Common myeloid progenitor, CD34-positive (primary cell): ENCODE results near the gene MXRA7.
"Not testable (repeated sequence)": the region's sequence is repeated elsewhere in the genome, so short reads cannot be mapped to it uniquely, and the experiment has no call there.

Experiments used
- CTCF ChIA-PET: fragments of 350-600 bp; sonication (Branson Sonifier 250); formaldehyde crosslinking; loops from one replicate; lab custom pipeline; 2021; ENCODE audit warnings: antibody characterized with exemption; lab: Charles Lee
- POLR2A ChIA-PET: fragments of 350-600 bp; sonication (Branson Sonifier 250); formaldehyde crosslinking; loops from one replicate; lab custom pipeline; 2021; ENCODE audit warnings: antibody characterized with exemption; lab: Charles Lee
- DNase-seq, 3 donors: peaks; one replicate each; pipeline versions ENCODE4 v3.0.0 to v3.0.0-alpha.2; 2013
- H3K27ac ChIP-seq, 2 experiments: 1 replicate in 1 of 2; 2 replicates in 1 of 2; pipeline ENCODE4 v1.7.0; 2013; ENCODE audit warnings: inconsistent platforms in 2 of 2, low read length in 2 of 2, mild to moderate bottlenecking in 2 of 2, low read depth in 1 of 2, moderate library complexity in 1 of 2; ENCODE audit not compliant: severe bottlenecking in 2 of 2, insufficient read depth in 1 of 2, poor library complexity in 1 of 2
- H3K27me3 ChIP-seq, 5 experiments: replicated peaks in 2 of 5; 1 replicate in 3 of 5; 2 replicates in 2 of 5; pipeline versions ENCODE4 v1.6.1 to v1.7.0; 2013; ENCODE audit warnings: low read length in 4 of 5, mild to moderate bottlenecking in 2 of 5, moderate library complexity in 2 of 5, inconsistent platforms in 1 of 5; ENCODE audit not compliant: insufficient read depth in 5 of 5, control insufficient read depth in 4 of 5
- H3K36me3 ChIP-seq, 4 experiments: 1 replicate in 2 of 4; 2 replicates in 2 of 4; pipeline versions ENCODE4 v1.6.1 to v1.7.0; 2013; ENCODE audit warnings: low read length in 3 of 4, control low read depth in 1 of 4, mild to moderate bottlenecking in 1 of 4; ENCODE audit not compliant: control insufficient read depth in 4 of 4, insufficient read depth in 4 of 4
- H3K4me1 ChIP-seq, 4 experiments: 1 replicate in 3 of 4; 2 replicates in 1 of 4; pipeline versions ENCODE4 v1.6.1 to v1.7.1; 2013; ENCODE audit warnings: low read length in 3 of 4, mild to moderate bottlenecking in 3 of 4, control low read depth in 1 of 4, inconsistent platforms in 1 of 4, moderate library complexity in 1 of 4; ENCODE audit not compliant: control insufficient read depth in 4 of 4, insufficient read depth in 4 of 4; ENCODE audit errors: control extremely low read depth in 1 of 4
- H3K4me3 ChIP-seq, 7 experiments: 1 replicate in 4 of 7; 2 replicates in 3 of 7; pipeline versions ENCODE4 v1.5.1 to v1.7.0; 2013; ENCODE audit warnings: mild to moderate bottlenecking in 7 of 7, low read length in 6 of 7, moderate library complexity in 6 of 7, inconsistent platforms in 2 of 7, low read depth in 2 of 7, control low read depth in 1 of 7; ENCODE audit not compliant: insufficient read depth in 4 of 7, control insufficient read depth in 1 of 7; ENCODE audit errors: extremely low read depth in 1 of 7
- H3K9me3 ChIP-seq, 5 experiments: 1 replicate in 4 of 5; 2 replicates in 1 of 5; pipeline versions ENCODE4 v1.6.1 to v1.7.1; 2013; ENCODE audit warnings: low read length in 4 of 5, mild to moderate bottlenecking in 2 of 5, inconsistent platforms in 1 of 5, low read depth in 1 of 5, moderate library complexity in 1 of 5; ENCODE audit not compliant: control insufficient read depth in 4 of 5, insufficient read depth in 2 of 5; ENCODE audit errors: control extremely low read depth in 1 of 5
- WGBS: methylation state at CpG from one replicate; pipeline ENCODE4 v1.1.5; 2013; ENCODE audit not compliant: insufficient coverage; 5-methylcytosine and 5-hydroxymethylcytosine counted together

Gene MXRA7

GRCh38 chr17:76713765-76714164, 3.0 kb upstream of the MXRA7 start:
- H3K36me3 ChIP-seq: peaks cover 6 to 47% (median 28%) of the 10 kb centered on the region in 4 experiments
- no peaks in the 10 kb centered on the region for H3K9me3 ChIP-seq
- peaks cover 0 to 8% (median 0%) of the 10 kb centered on the region in 5 experiments for H3K27me3 ChIP-seq
- DNase-seq: no peak
- H3K4me1 ChIP-seq: peaks cover 17 to 49% (median 42%) of the 10 kb centered on the region in 4 experiments
- H3K4me3 ChIP-seq: no peak overlapping the region
- CTCF ChIA-PET: interaction anchor here (0.8 to 2.6 kb wide), 15 partner anchors 9 to 190 kb away, joined by 3 to 14 read pairs (median 3); partner anchors contain the start of gene METTL23
- POLR2A ChIA-PET: interaction anchor here (0.6 kb wide), 1 partner anchor 407 kb away, joined by 9 read pairs; no protein-coding TSS in a partner anchor
- 95% methylated on average over 6 of the region's 7 CpGs for WGBS
- H3K27ac ChIP-seq: no peak overlapping the region

DNA sequence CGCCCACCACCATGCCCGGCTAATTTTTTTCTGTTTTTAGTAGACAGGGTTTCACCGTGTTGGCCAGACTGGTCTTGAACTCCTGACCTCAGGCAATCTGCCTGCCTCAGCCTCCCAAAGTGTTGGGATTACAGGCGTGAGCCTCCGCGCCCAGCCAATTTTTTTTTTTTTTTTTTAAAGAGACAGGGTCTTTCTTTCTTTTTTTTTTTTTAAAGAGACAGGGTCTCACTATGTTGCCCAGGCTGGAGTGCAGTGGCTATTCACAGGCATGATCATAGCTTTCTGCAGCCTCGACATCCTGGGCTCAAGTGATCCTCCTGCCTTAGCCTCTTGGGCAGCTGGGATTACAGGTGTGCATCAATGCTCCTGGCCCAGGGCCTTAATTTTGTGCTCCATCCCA, 1.6 kb upstream of the MXRA7 start:
- Histone ChIP-seq H3K4me1 (peaks cover 17 to 49% (median 41%) of the 10 kb centered on the region in 4 experiments), H3K36me3 (peaks cover 1 to 38% (median 20%) of the 10 kb centered on the region in 4 experiments), H3K27me3 (peaks cover 0 to 11% (median 0%) of the 10 kb centered on the region in 5 experiments)
- H3K9me3 ChIP-seq, H3K27ac ChIP-seq, H3K4me3 ChIP-seq, DNase-seq, POLR2A ChIA-PET: not testable (repeated sequence)
- WGBS: 96% methylated on average over 4 of the region's 7 CpGs
- CTCF ChIA-PET: interaction anchor here (0.6 to 1.6 kb wide), 4 partner anchors 15 to 189 kb away, joined by 3 to 4 read pairs (median 3); no protein-coding TSS in a partner anchor

GRCh38 chr17:76709951-76710862, 558 bp downstream of the MXRA7 start:
- H3K4me1 ChIP-seq: peaks cover 6 to 32% (median 23%) of the 10 kb centered on the region in 4 experiments
- 14% methylated on average over 21 of the region's 79 CpGs for WGBS
- DNase-seq, H3K9me3 ChIP-seq, H3K27ac ChIP-seq: not testable (repeated sequence)
- ChIA-PET POLR2A (interaction anchor here (0.7 to 1.0 kb wide), 2 partner anchors 26 to 42 kb away, joined by 3 read pairs; no protein-coding TSS in a partner anchor), CTCF (interaction anchor here (0.7 to 2.2 kb wide), 5 partner anchors 9 to 74 kb away, joined by 3 to 5 read pairs (median 4); partner anchors contain the start of gene MFSD11)
- H3K36me3 ChIP-seq: peaks cover 0 to 19% (median 7%) of the 10 kb centered on the region in 4 experiments
- H3K4me3 ChIP-seq: peak overlapping the region in 6 of 7 experiments; percentile 34 to 75 (median 62)
- H3K27me3 ChIP-seq: peaks cover 0 to 11% (median 0%) of the 10 kb centered on the region in 5 experiments

- CTCF ChIA-PET: interaction anchor here (1.1 to 2.2 kb wide), 3 partner anchors 9 to 29 kb away, joined by 4 to 5 read pairs (median 4); partner anchors contain the start of gene MFSD11
- peak overlapping the region in 2 of 7 experiments; percentile 65 to 75 for H3K4me3 ChIP-seq
- H3K27ac ChIP-seq: no peak overlapping the region
- peaks cover 0 to 11% (median 0%) of the 10 kb centered on the region in 5 experiments for H3K27me3 ChIP-seq
- 94% methylated on average over 17 of the region's 29 CpGs for WGBS
- POLR2A ChIA-PET: interaction anchor here (0.7 kb wide), 1 partner anchor 25 kb away, joined by 3 read pairs; no protein-coding TSS in a partner anchor
- peaks cover 3 to 28% (median 18%) of the 10 kb centered on the region in 4 experiments for H3K4me1 ChIP-seq
- H3K36me3 ChIP-seq: peaks cover 0 to 17% (median 6%) of the 10 kb centered on the region in 4 experiments
- no peaks in the 10 kb centered on the region for H3K9me3 ChIP-seq
- no peak for DNase-seq
These were observed 1.5 kb downstream of the MXRA7 start for GRCh38 chr17:76709077-76709950.

DNA sequence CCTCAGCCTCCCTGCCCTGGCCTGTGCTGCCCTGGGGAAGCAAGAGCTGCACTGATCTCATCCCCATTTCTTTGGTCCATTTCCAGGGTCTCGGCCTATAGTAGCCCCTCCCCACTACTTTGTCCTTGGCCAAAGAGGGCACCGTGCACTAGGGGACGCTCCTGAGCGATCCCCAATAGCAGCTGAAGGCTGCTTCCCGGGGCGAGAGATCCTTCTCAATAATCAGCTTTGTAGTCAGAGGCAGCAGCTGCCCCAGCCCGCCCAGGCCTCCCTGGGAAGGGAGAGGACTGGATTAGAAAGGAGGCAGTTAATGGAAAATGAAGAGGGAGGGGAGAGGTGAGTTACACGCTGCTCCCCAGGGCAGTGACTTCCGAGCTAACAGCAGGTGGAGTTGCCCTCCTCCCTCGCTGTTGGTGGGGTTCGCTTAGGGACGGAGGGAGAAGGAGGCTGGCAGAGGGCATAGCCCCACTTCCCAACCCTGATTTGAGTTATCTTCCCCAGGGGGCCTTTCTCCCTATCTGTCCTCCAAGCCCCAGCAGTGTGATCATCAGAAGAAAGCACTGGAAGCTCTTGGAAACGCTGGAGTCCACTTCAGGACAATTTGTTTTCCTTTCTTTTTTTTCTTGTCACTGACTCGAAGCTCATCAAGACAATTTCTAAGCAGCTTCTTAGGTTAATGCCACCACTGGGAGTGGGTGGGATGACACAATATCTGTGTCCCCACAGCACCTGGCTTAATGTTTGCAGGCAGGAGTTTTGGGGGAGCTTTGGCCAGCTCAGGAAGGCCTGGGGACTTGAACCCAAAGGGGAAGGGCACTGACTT, 2.6 kb downstream of the MXRA7 start:
- 96% methylated on average over 14 of the region's 14 CpGs for WGBS
- Histone ChIP-seq H3K27ac (no peak overlapping the region), H3K9me3 (no peaks in the 10 kb centered on the region), H3K4me1 (peaks cover 3 to 26% (median 17%) of the 10 kb centered on the region in 4 experiments), H3K36me3 (peaks cover 0 to 7% (median 4%) of the 10 kb centered on the region in 4 experiments), H3K4me3 (no peak overlapping the region), H3K27me3 (peaks cover 0 to 11% (median 0%) of the 10 kb centered on the region in 5 experiments)
- no peak for DNase-seq
- ChIA-PET CTCF (interaction anchor here (0.7 to 3.0 kb wide), 4 partner anchors 11 to 428 kb away, joined by 4 to 14 read pairs (median 4); partner anchors contain the start of gene MFSD11), POLR2A (interaction anchor here (0.6 kb wide), 1 partner anchor 1250 kb away, joined by 5 read pairs; the partner anchor contains the start of gene TNRC6C)
